Measurements from ENCODE around the gene ATRX. TPM values are rescaled to one million over a fixed set of nuclear protein-coding genes. Genes with fewer than 3 reads are reported as not detected.

Gene ATRX
- total RNA-seq, 1 experiment from 2014 or later = 61.3 TPM

GRCh38 chrX:77779695-77780094, 6.3 kb downstream of the ATRX start:
- Histone ChIP-seq H3K9ac (ENCODE audit: low read length) (no peak overlapping the region), H3K4me1 (ENCODE audit: control insufficient read depth in 1 of 2, insufficient read depth in 2 of 2, low read length in 2 of 2) (peaks cover 0 to 4% of the 10 kb centered on the region in 2 experiments; a peak in 1 of 4 replicates), H3K36me3 (ENCODE audit: control insufficient read depth in 1 of 2, insufficient read depth in 2 of 2, low read length in 2 of 2) (no peaks in the 10 kb centered on the region), H4K20me1 (ENCODE audit: insufficient read depth) (0 out of 2 replicates have a peak, but pooled peaks cover 3% of the 10 kb centered on the region), H3K4me3 (replicated peaks in 1 of 2; ENCODE audit: low read depth in 1 of 2, low read length in 2 of 2) (no peak overlapping the region), H3K79me2 (ENCODE audit: insufficient read depth, low read length) (peaks cover 96% of the 10 kb centered on the region), H3K9me3 (ENCODE audit: control insufficient read depth in 1 of 2, insufficient read depth in 1 of 2, low read depth in 1 of 2, low read length in 2 of 2) (no peaks in the 10 kb centered on the region), H3K4me2 (ENCODE audit: low read length) (no peak overlapping the region), H3K27me3 (ENCODE audit: insufficient read depth, low read length) (no peaks in the 10 kb centered on the region), H3K9me2 (ENCODE audit: insufficient read depth) (no peaks in the 10 kb centered on the region), H2AFZ (ENCODE audit: low read depth, low read length, poor library complexity, severe bottlenecking) (no peak overlapping the region), H3K27ac (ENCODE audit: low read depth, low read length) (no peak overlapping the region)
- POLR2A ChIA-PET = no interaction called here
- RAD21 ChIA-PET (ENCODE audit: low non-redundant PET in 1 of 2, low total read pairs in 2 of 2, uncharacterized antibody in 2 of 2, unreplicated experiment in 2 of 2) = no interaction called here
- ATAC-seq (no peak), DNase-seq (ENCODE audit: low read depth, low spot score) (no peak)
- TF ChIP-seq TCF7L2 (IDR thresholded peaks at IDR 0.05; ENCODE audit: borderline replicate concordance, extremely low read depth, insufficient read depth, insufficient read length) (no peak), EZH2 (IDR thresholded peaks at IDR 0.05) (no peak), SIN3A (IDR thresholded peaks at IDR 0.05; ENCODE audit: low read depth) (no peak), ZFX (IDR thresholded peaks at IDR 0.05) (no peak), CTCF (IDR thresholded peaks at IDR 0.05 in 2 of 3, conservative IDR thresholded peaks at IDR 0.05 in 1 of 3; ENCODE audit: borderline replicate concordance in 1 of 3, insufficient read depth in 1 of 3, low read depth in 2 of 3, low read length in 2 of 3) (no peak), POLR2AphosphoS5 (IDR thresholded peaks at IDR 0.05; ENCODE audit: low read depth, low read length) (no peak), MAX (IDR thresholded peaks at IDR 0.05) (no peak), ZBTB33 (IDR thresholded peaks at IDR 0.05; ENCODE audit: extremely low read depth, insufficient replicate concordance, low read length) (no peak), CBX3 (IDR thresholded peaks at IDR 0.05; ENCODE audit: low read depth) (no peak), ZNF274 (IDR thresholded peaks at IDR 0.05; ENCODE audit: low read depth, low read length) (no peak), POLR2A (IDR thresholded peaks at IDR 0.05; ENCODE audit: borderline replicate concordance, extremely low read depth, insufficient read depth, insufficient read length) (no peak)
- intact Hi-C loops (cut with micrococcal nuclease) = no loop called here
- CTCF ChIA-PET = no interaction called here
- no TSS peak for BruUV-seq (replicated peaks)
